GM23338 (cell line): ENCODE data around the gene FAM222A. TPM values are rescaled to one million over a fixed set of nuclear protein-coding genes. Genes with fewer than 3 reads are reported as not detected.

ENCODE experiments used
- ATAC-seq: fragments of 200-7000 bp; cut with Tn5 transposase; 3 replicates; pipeline ENCODE4 v1.9.1; 2020
- DNase-seq: peaks from one replicate; pipeline ENCODE4 v3.0.0-alpha.2; 2015; ENCODE audit warnings: low spot score
- H2AFZ ChIP-seq: fragments of 200-600 bp; sonication (generic); 2 replicates; pipeline ENCODE4 v1.8.0; 2016; ENCODE audit warnings: antibody characterized with exemption, mild to moderate bottlenecking, moderate library complexity
- H3F3A ChIP-seq: fragments of 200-600 bp; sonication (generic); replicated peaks from 2 replicates; pipeline ENCODE4 v1.8.0; 2017; ENCODE audit warnings: antibody characterized with exemption, mixed run types, low read depth
- H3K27ac ChIP-seq: fragments of 200-600 bp; sonication (generic); 2 replicates; pipeline ENCODE4 v1.6.1; 2016; ENCODE audit warnings: low read depth
- H3K27me3 ChIP-seq: fragments of 200-600 bp; sonication (generic); 2 replicates; pipeline ENCODE4 v1.8.0; 2016; ENCODE audit warnings: mild to moderate bottlenecking, mixed run types, moderate library complexity; ENCODE audit not compliant: insufficient read depth
- H3K36me3 ChIP-seq: fragments of 200-600 bp; sonication (generic); 2 replicates; pipeline ENCODE4 v1.8.0; 2016; ENCODE audit warnings: mild to moderate bottlenecking; ENCODE audit not compliant: insufficient read depth
- H3K4me1 ChIP-seq: fragments of 200-600 bp; sonication (generic); 2 replicates; pipeline ENCODE4 v1.8.0; 2016; ENCODE audit warnings: mild to moderate bottlenecking, moderate library complexity; ENCODE audit not compliant: insufficient read depth
- H3K4me2 ChIP-seq: fragments of 200-600 bp; sonication (generic); 2 replicates; pipeline ENCODE4 v1.7.1; 2017; ENCODE audit warnings: mixed run types
- H3K4me3 ChIP-seq: fragments of 200-600 bp; sonication (generic); 2 replicates; pipeline ENCODE4 v1.6.1; 2016; ENCODE audit warnings: mixed run types
- H3K79me2 ChIP-seq: fragments of 200-600 bp; sonication (generic); replicated peaks from 2 replicates; pipeline ENCODE4 v1.8.0; 2017; ENCODE audit warnings: mild to moderate bottlenecking; ENCODE audit not compliant: insufficient read depth
- H3K9me2 ChIP-seq: fragments of 200-600 bp; sonication (generic); 2 replicates; pipeline ENCODE4 v1.8.0; 2017; ENCODE audit not compliant: insufficient read depth
- H4K20me1 ChIP-seq: fragments of 200-600 bp; sonication (generic); replicated peaks from 2 replicates; pipeline ENCODE4 v1.8.0; 2017; ENCODE audit warnings: mild to moderate bottlenecking; ENCODE audit not compliant: insufficient read depth
- H3K27ac Mint-ChIP-seq: 2 replicates; pipeline ENCODE4 v1.8.0; 2020; ENCODE audit warnings: inconsistent platforms, mild to moderate bottlenecking, moderate library complexity, mixed read lengths
- H3K27me3 Mint-ChIP-seq: 3 replicates; pipeline ENCODE4 v1.8.0; 2022; ENCODE audit warnings: low read depth, mild to moderate bottlenecking, moderate library complexity, mixed read lengths, inconsistent platforms; ENCODE audit not compliant: insufficient read depth, poor library complexity
- H3K36me3 Mint-ChIP-seq: 3 replicates; pipeline ENCODE4 v1.8.0; 2021; ENCODE audit warnings: low read depth, mild to moderate bottlenecking, inconsistent platforms, moderate library complexity, mixed read lengths
- H3K4me1 Mint-ChIP-seq: 3 replicates; pipeline ENCODE4 v1.8.0; 2020; ENCODE audit warnings: mild to moderate bottlenecking, inconsistent platforms, mixed read lengths
- H3K4me3 Mint-ChIP-seq: 3 replicates; pipeline ENCODE4 v1.8.0; 2021; ENCODE audit warnings: moderate library complexity, mild to moderate bottlenecking, inconsistent platforms, mixed read lengths
- H3K9me3 Mint-ChIP-seq: 3 replicates; pipeline ENCODE4 v1.8.0; 2020; ENCODE audit warnings: moderate library complexity, mild to moderate bottlenecking, inconsistent platforms, mixed read lengths
- CREB1 ChIP-seq: fragments of 250-450 bp; sonication (Bioruptor Pico); IDR thresholded peaks from 2 replicates; pipeline ENCODE4 v1.5.0; 2020; ENCODE audit warnings: low read depth, mild to moderate bottlenecking, moderate library complexity
- EZH2phosphoT487 ChIP-seq: fragments of 200-600 bp; sonication (generic); IDR thresholded peaks from one replicate; pipeline ENCODE4 v1.8.1; 2018; ENCODE audit warnings: antibody characterized with exemption; ENCODE audit not compliant: unreplicated experiment
- JUNB ChIP-seq: IDR thresholded peaks from one replicate; pipeline ENCODE4 v1.6.1; 2016; ENCODE audit warnings: antibody characterized with exemption; ENCODE audit not compliant: unreplicated experiment
- NANOG ChIP-seq: IDR thresholded peaks from 2 replicates; pipeline ENCODE4 v1.6.1; 2016; ENCODE audit warnings: antibody characterized with exemption, borderline replicate concordance
- REST ChIP-seq: IDR thresholded peaks from one replicate; pipeline ENCODE4 v1.6.1; 2018; ENCODE audit warnings: antibody characterized with exemption; ENCODE audit not compliant: unreplicated experiment
- ZNF331 ChIP-seq: fragments of 250-450 bp; sonication (Bioruptor Pico); IDR thresholded peaks from 2 replicates; pipeline ENCODE4 v1.5.0; 2020; ENCODE audit warnings: low read depth, mild to moderate bottlenecking, moderate library complexity
- ZNF462 ChIP-seq: fragments of 250-450 bp; sonication (Bioruptor Pico); IDR thresholded peaks from 2 replicates; pipeline ENCODE4 v1.5.0; 2020; ENCODE audit warnings: mild to moderate bottlenecking, moderate library complexity
- polyA plus RNA-seq: library from polyadenylated mRNA; unstranded; fragments of >200 nt; fragmentation: Nextera tagmentation; extraction: Ambion mirVana; gene quantifications from 2 replicates; pipeline ENCODE4 v1.2.1, GENCODE V29; 2016
- total RNA-seq: library from RNA; depleted of rRNA; stranded (reverse); fragments of >200 nt; shearing (Covaris generic); gene quantifications from 2 replicates; pipeline ENCODE4 v1.2.3, GENCODE V29; 2014

Gene FAM222A
- total and polyA plus RNA-seq, 2 experiments from 2014 or later, result 0.78 to 2.1 TPM

DNA sequence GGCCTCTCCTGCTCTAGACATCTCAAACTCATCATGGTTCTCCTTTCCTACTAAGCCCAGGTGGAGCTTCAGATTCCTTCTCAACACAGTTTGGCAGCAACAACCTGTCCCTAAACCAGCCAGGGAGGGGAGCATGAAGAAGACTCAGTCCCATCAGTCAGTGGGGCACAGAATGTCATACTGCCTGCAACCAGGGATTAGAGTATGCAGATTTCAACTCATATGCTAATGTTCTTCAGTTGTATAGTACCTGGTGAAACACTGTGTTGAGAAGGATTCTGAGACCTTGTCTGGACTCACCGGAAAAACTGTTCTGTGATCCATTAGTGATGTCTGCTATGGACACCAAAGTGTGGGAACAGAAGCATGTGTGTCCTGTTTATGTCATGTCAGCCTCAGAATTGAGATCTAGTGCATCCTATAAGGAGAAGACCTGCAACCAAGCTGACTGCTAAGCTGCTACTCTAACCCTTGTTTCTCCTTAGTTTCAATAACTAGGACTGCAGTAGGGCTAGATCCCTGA lies 76.0 kb downstream of the FAM222A start (continued):
- no peak for TF ChIP-seq REST
- TF ChIP-seq JUNB, result no peak
- no peak for TF ChIP-seq NANOG
- TF ChIP-seq CREB1 (CRISPR knock-in tag), result no peak
- no peak for TF ChIP-seq ZNF462 (CRISPR knock-in tag)
- TF ChIP-seq ZNF331 (CRISPR knock-in tag), result no peak

GRCh38 chr12:109792992-109793391 lies 79.4 kb downstream of the FAM222A start:
- H3K27ac Mint-ChIP-seq, result no peak overlapping the region
- DNase-seq (no peak), ATAC-seq (no peak)
- H3K36me3 Mint-ChIP-seq, result no peaks in the 10 kb centered on the region
- Histone ChIP-seq H3K79me2 (no peaks in the 10 kb centered on the region), H3K27ac (no peak overlapping the region), H3K27me3 (no peaks in the 10 kb centered on the region), H2AFZ (no peak overlapping the region), H3F3A (no peaks in the 10 kb centered on the region), H3K36me3 (no peaks in the 10 kb centered on the region), H3K9me2 (no peaks in the 10 kb centered on the region), H3K4me1 (no peaks in the 10 kb centered on the region), H3K4me2 (no peak overlapping the region), H4K20me1 (no peaks in the 10 kb centered on the region), H3K4me3 (no peak overlapping the region)
- no peaks in the 10 kb centered on the region for H3K9me3 Mint-ChIP-seq
- H3K27me3 Mint-ChIP-seq, result peaks cover 3% of the 10 kb centered on the region
- H3K4me3 Mint-ChIP-seq, result no peak overlapping the region
- H3K4me1 Mint-ChIP-seq, result no peaks in the 10 kb centered on the region; the same call in 2 of the 3 replicates
- TF ChIP-seq CREB1 (CRISPR knock-in tag) (no peak), JUNB (no peak), NANOG (no peak), EZH2phosphoT487 (no peak)
